DND-41 (cell line): ENCODE results near the gene HAUS7.

ENCODE experiments used
- CTCF ChIP-seq: IDR thresholded peaks from 2 replicates; pipeline ENCODE4 v1.5.1; 2012; ENCODE audit warnings: borderline replicate concordance, low read length, moderate library complexity, mild to moderate bottlenecking; ENCODE audit not compliant: poor library complexity, severe bottlenecking; ENCODE audit errors: extremely low read depth
- EZH2 ChIP-seq: IDR thresholded peaks from 3 replicates; pipeline ENCODE4 v1.6.1; 2012; ENCODE audit warnings: borderline replicate concordance, low read depth, mild to moderate bottlenecking, moderate library complexity, low read length, inconsistent platforms; ENCODE audit not compliant: severe bottlenecking

DNA sequence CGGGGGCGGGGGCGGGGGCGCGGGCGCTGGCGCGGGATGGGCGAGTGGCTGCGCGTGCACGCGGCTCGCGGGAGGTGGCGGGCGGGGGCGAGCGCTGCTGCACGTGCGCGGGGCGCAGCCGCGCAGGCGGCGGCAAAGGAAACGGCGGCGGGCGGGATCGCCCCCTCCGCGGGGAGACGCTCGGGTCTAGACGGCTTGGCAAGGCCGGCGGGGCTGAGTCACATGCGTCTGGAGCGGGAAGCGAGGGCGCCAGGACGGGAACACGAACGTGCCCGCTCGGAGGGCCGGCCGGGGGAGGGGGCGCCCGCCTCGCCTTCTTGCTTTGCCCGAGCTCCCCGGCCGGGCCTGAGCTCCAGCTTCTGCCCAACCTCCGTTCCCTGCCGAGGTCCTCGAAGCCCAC lies 4.3 kb upstream of the HAUS7 start:
- TF ChIP-seq CTCF (no peak), EZH2 (no peak)
